Neural progenitor cell (in vitro differentiated cells): ENCODE data around the gene MYL10. TPM values are rescaled to one million over a fixed set of nuclear protein-coding genes. Genes with fewer than 3 reads are reported as not detected.

Experiments
- DNase-seq: peaks from one replicate; pipeline ENCODE4 v3.0.0-alpha.2; 2016; ENCODE audit warnings: low spot score
- H2AFZ ChIP-seq: fragments of 200-600 bp; sonication (generic); replicated peaks from 2 replicates; pipeline ENCODE4 v1.6.1; 2016; ENCODE audit warnings: antibody characterized with exemption
- H3F3A ChIP-seq: fragments of 200-600 bp; sonication (generic); 2 replicates; pipeline ENCODE4 v1.6.1; 2016; ENCODE audit warnings: antibody characterized with exemption, low read depth
- H3K27ac ChIP-seq: fragments of 200-600 bp; sonication (generic); 2 replicates; pipeline ENCODE4 v1.5.1; 2016; ENCODE audit warnings: mild to moderate bottlenecking
- H3K27me3 ChIP-seq: fragments of 200-600 bp; sonication (generic); 2 replicates; pipeline ENCODE4 v1.6.1; 2016; ENCODE audit warnings: mild to moderate bottlenecking, moderate library complexity
- H3K36me3 ChIP-seq: fragments of 200-600 bp; sonication (generic); 2 replicates; pipeline ENCODE4 v1.5.1; 2016
- H3K4me1 ChIP-seq: fragments of 200-600 bp; sonication (generic); 2 replicates; pipeline ENCODE4 v1.6.1; 2016; ENCODE audit warnings: mixed run types
- H3K4me2 ChIP-seq: fragments of 200-600 bp; sonication (generic); 2 replicates; pipeline ENCODE4 v1.6.1; 2016
- H3K4me3 ChIP-seq: fragments of 200-600 bp; sonication (generic); 2 replicates; pipeline ENCODE4 v1.5.1; 2016
- H3K79me2 ChIP-seq: fragments of 200-600 bp; sonication (generic); 2 replicates; pipeline ENCODE4 v1.6.1; 2016; ENCODE audit warnings: low read depth
- H3K9ac ChIP-seq: fragments of 200-600 bp; sonication (generic); 2 replicates; pipeline ENCODE4 v1.6.1; 2016
- H3K9me3 ChIP-seq: fragments of 200-600 bp; sonication (generic); 2 replicates; pipeline ENCODE4 v1.5.1; 2016; ENCODE audit warnings: low read depth
- H4K20me1 ChIP-seq: fragments of 200-600 bp; sonication (generic); 2 replicates; pipeline ENCODE4 v1.6.1; 2016; ENCODE audit warnings: low read depth
- H3K27ac Mint-ChIP-seq: 3 replicates; pipeline ENCODE4 v1.8.0; 2021; ENCODE audit warnings: mixed read lengths
- H3K27me3 Mint-ChIP-seq: 2 replicates; pipeline ENCODE4 v1.8.0; 2022; ENCODE audit warnings: low read depth, mild to moderate bottlenecking, inconsistent platforms, moderate library complexity, mixed read lengths; ENCODE audit not compliant: insufficient read depth
- H3K36me3 Mint-ChIP-seq: 3 replicates; pipeline ENCODE4 v1.8.0; 2021; ENCODE audit warnings: mixed read lengths
- H3K4me1 Mint-ChIP-seq: 3 replicates; pipeline ENCODE4 v1.8.0; 2021; ENCODE audit warnings: mixed read lengths
- H3K4me3 Mint-ChIP-seq: 3 replicates; pipeline ENCODE4 v1.8.0; 2021; ENCODE audit warnings: mild to moderate bottlenecking, moderate library complexity, mixed read lengths
- H3K9me3 Mint-ChIP-seq: 3 replicates; pipeline ENCODE4 v1.8.0; 2020; ENCODE audit warnings: mixed read lengths
- EZH2 ChIP-seq: fragments of 200-600 bp; sonication (generic); IDR thresholded peaks from 2 replicates; pipeline ENCODE4 v1.6.1; 2017; ENCODE audit warnings: antibody characterized with exemption, mild to moderate bottlenecking, moderate library complexity
- EZH2phosphoT487 ChIP-seq: fragments of 200-600 bp; sonication (generic); IDR thresholded peaks from 2 replicates; pipeline ENCODE4 v1.6.1; 2017; ENCODE audit warnings: antibody characterized with exemption
- total RNA-seq: library from RNA; depleted of rRNA; stranded (reverse); fragments of >200 nt; gene quantifications from 2 replicates; pipeline ENCODE4 v1.2.3, GENCODE V29; 2015; ENCODE audit warnings: low replicate concordance
- TF ChIP-seq, protein P1 (sequence below): fragments of 200-600 bp; sonication (generic); IDR thresholded peaks from 2 replicates; pipeline ENCODE4 v1.5.1; 2017; ENCODE audit warnings: antibody characterized with exemption, mild to moderate bottlenecking

The MYL10 gene
- total RNA-seq, 1 donor from 2014 or later = not detected

DNA sequence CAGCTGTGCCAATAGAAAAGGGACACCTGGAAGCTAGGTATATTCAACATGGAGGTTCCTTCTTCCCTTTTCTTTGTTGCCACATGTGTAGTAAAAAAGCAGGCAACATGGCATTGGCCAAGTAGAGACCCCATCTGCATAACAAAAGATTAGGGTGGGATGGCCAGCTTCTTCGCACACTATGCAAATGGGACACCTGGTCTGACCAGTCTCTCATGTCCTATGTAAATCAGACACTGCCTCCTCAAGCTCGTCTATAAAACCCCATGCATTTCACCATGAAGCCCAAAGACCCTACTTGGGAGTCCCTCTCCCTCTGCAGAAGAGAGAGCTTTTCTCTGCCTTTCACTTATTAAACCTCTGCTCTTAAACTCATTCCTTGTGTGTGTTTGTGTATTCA is 53.9 kb downstream of the MYL10 start:
- no peak overlapping the region for H3K27ac ChIP-seq

DNA sequence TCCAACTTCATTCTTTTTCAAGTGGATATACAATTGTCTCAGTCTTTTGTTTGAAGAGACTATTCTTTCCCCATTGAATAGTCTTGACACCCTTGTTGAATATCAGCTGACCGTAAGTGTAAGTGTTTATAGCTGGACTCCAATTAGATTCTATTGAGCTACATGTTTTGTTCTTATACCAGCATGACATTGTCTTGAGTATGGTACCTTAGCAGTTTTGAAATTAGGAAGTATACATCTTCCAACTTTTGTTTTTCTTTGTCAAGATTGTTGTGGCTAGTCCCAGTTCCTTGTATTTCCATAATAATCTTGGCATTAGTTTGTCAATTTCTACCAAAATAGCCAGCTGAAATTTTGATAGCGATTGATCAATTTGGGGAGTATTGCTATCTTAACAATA is 56.9 kb downstream of the MYL10 start:
- H3K4me1 Mint-ChIP-seq = peaks cover 10% of the 10 kb centered on the region
- H3K4me2 ChIP-seq = no peak overlapping the region
- no peaks in the 10 kb centered on the region for H3K79me2 ChIP-seq
- H3K27me3 ChIP-seq = no peaks in the 10 kb centered on the region
- H3K9ac ChIP-seq = no peak overlapping the region
- peaks cover 3% of the 10 kb centered on the region for H3K27me3 Mint-ChIP-seq
- no peak overlapping the region for H3K4me3 ChIP-seq
- H3K4me3 Mint-ChIP-seq = no peak overlapping the region
- H3K9me3 Mint-ChIP-seq = peaks cover 21% of the 10 kb centered on the region
- H3K4me1 ChIP-seq = no peaks in the 10 kb centered on the region
- H3F3A ChIP-seq = no peaks in the 10 kb centered on the region
- peaks cover 9% of the 10 kb centered on the region for H3K9me3 ChIP-seq
- no peak overlapping the region for H3K27ac ChIP-seq
- H2AFZ ChIP-seq = no peak overlapping the region
- no peaks in the 10 kb centered on the region for H3K36me3 ChIP-seq
- TF ChIP-seq EZH2 (no peak), EZH2phosphoT487 (no peak)
- TF ChIP-seq, protein P1, sequence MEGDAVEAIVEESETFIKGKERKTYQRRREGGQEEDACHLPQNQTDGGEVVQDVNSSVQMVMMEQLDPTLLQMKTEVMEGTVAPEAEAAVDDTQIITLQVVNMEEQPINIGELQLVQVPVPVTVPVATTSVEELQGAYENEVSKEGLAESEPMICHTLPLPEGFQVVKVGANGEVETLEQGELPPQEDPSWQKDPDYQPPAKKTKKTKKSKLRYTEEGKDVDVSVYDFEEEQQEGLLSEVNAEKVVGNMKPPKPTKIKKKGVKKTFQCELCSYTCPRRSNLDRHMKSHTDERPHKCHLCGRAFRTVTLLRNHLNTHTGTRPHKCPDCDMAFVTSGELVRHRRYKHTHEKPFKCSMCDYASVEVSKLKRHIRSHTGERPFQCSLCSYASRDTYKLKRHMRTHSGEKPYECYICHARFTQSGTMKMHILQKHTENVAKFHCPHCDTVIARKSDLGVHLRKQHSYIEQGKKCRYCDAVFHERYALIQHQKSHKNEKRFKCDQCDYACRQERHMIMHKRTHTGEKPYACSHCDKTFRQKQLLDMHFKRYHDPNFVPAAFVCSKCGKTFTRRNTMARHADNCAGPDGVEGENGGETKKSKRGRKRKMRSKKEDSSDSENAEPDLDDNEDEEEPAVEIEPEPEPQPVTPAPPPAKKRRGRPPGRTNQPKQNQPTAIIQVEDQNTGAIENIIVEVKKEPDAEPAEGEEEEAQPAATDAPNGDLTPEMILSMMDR = no peak
- no peaks in the 10 kb centered on the region for H3K36me3 Mint-ChIP-seq
- DNase-seq = no peak
- no peak overlapping the region for H3K27ac Mint-ChIP-seq
- H4K20me1 ChIP-seq = no peaks in the 10 kb centered on the region

More for the DNA sequence above, 53.9 kb downstream of the MYL10 start:
- H3K27ac Mint-ChIP-seq = no peak overlapping the region
- Histone ChIP-seq H3K36me3 (no peaks in the 10 kb centered on the region), H3K79me2 (no peaks in the 10 kb centered on the region), H3F3A (no peaks in the 10 kb centered on the region), H3K4me2 (no peak overlapping the region), H3K9ac (no peak overlapping the region), H3K27me3 (no peaks in the 10 kb centered on the region), H3K9me3 (peaks cover 4% of the 10 kb centered on the region), H3K4me1 (no peaks in the 10 kb centered on the region), H2AFZ (no peak overlapping the region), H3K4me3 (no peak overlapping the region), H4K20me1 (no peaks in the 10 kb centered on the region)
- peaks cover 18% of the 10 kb centered on the region for H3K9me3 Mint-ChIP-seq
- H3K36me3 Mint-ChIP-seq = no peaks in the 10 kb centered on the region
- TF ChIP-seq, protein P1 = no peak
- TF ChIP-seq EZH2phosphoT487 (no peak), EZH2 (no peak)
- peaks cover 6% of the 10 kb centered on the region for H3K4me1 Mint-ChIP-seq
- no peak for DNase-seq
- no peak overlapping the region for H3K4me3 Mint-ChIP-seq
- H3K27me3 Mint-ChIP-seq = peaks cover 3% of the 10 kb centered on the region

DNA sequence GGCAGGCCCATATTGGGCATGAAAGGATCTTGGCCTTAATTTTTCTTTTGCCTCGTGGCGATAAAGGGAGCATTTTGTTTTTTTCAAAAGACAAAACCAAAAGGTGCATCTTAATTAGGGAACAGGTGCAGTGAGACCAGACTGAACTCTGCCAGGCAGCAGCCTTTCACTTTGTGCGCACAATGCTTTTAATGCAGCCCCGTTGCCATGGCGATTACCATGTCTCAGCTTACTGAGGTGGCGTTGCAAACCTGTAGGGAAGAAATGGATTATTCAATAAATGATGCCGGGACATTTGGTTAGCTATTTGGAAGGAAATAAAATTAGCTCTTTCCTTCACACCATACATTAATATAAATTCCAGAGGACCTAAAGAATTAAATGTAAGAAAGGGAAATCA is 61.9 kb downstream of the MYL10 start:
- TF ChIP-seq EZH2phosphoT487 (no peak), EZH2 (no peak)
- TF ChIP-seq, protein P1 = no peak
- no peaks in the 10 kb centered on the region for H3K79me2 ChIP-seq
- peaks cover 13% of the 10 kb centered on the region for H3F3A ChIP-seq
- no peak overlapping the region for H3K9ac ChIP-seq
- H3K27me3 Mint-ChIP-seq = peaks cover 11% of the 10 kb centered on the region
- no peaks in the 10 kb centered on the region for H3K36me3 Mint-ChIP-seq
- no peaks in the 10 kb centered on the region for H4K20me1 ChIP-seq
- H3K9me3 ChIP-seq = peaks cover 5% of the 10 kb centered on the region
- H3K27me3 ChIP-seq = no peaks in the 10 kb centered on the region
- no peaks in the 10 kb centered on the region for H3K4me1 ChIP-seq
- H3K27ac Mint-ChIP-seq = no peak overlapping the region
- H3K4me1 Mint-ChIP-seq = peaks cover 13% of the 10 kb centered on the region
- no peak overlapping the region for H2AFZ ChIP-seq
- no peak overlapping the region for H3K4me2 ChIP-seq
- H3K9me3 Mint-ChIP-seq = peaks cover 8% of the 10 kb centered on the region
- no peak overlapping the region for H3K4me3 ChIP-seq
- no peak overlapping the region for H3K27ac ChIP-seq
- DNase-seq = peak; percentile 80
- no peaks in the 10 kb centered on the region for H3K36me3 ChIP-seq
- H3K4me3 Mint-ChIP-seq = no peak overlapping the region
